ENCODE results near the gene C1orf52.

Gene C1orf52

GRCh38 chr1:85201340-85202091, 57.9 kb downstream of the C1orf52 start:
- peak overlapping the region; percentile 42 for H3K4me3 ChIP-seq (replicated peaks; ENCODE audit: insufficient read depth, low read length)
- TF ChIP-seq POLR2AphosphoS5 (IDR thresholded peaks at IDR 0.05; ENCODE audit: low read depth) (no peak), SPI1 (IDR thresholded peaks at IDR 0.05; ENCODE audit: borderline replicate concordance, low read depth) (no peak), GABPA (IDR thresholded peaks at IDR 0.05; ENCODE audit: low read depth) (no peak)
- TF ChIP-seq, protein P1, sequence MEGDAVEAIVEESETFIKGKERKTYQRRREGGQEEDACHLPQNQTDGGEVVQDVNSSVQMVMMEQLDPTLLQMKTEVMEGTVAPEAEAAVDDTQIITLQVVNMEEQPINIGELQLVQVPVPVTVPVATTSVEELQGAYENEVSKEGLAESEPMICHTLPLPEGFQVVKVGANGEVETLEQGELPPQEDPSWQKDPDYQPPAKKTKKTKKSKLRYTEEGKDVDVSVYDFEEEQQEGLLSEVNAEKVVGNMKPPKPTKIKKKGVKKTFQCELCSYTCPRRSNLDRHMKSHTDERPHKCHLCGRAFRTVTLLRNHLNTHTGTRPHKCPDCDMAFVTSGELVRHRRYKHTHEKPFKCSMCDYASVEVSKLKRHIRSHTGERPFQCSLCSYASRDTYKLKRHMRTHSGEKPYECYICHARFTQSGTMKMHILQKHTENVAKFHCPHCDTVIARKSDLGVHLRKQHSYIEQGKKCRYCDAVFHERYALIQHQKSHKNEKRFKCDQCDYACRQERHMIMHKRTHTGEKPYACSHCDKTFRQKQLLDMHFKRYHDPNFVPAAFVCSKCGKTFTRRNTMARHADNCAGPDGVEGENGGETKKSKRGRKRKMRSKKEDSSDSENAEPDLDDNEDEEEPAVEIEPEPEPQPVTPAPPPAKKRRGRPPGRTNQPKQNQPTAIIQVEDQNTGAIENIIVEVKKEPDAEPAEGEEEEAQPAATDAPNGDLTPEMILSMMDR (IDR thresholded peaks at IDR 0.05; ENCODE audit: insufficient read depth, low read length): no peak
- TF ChIP-seq, protein P2, sequence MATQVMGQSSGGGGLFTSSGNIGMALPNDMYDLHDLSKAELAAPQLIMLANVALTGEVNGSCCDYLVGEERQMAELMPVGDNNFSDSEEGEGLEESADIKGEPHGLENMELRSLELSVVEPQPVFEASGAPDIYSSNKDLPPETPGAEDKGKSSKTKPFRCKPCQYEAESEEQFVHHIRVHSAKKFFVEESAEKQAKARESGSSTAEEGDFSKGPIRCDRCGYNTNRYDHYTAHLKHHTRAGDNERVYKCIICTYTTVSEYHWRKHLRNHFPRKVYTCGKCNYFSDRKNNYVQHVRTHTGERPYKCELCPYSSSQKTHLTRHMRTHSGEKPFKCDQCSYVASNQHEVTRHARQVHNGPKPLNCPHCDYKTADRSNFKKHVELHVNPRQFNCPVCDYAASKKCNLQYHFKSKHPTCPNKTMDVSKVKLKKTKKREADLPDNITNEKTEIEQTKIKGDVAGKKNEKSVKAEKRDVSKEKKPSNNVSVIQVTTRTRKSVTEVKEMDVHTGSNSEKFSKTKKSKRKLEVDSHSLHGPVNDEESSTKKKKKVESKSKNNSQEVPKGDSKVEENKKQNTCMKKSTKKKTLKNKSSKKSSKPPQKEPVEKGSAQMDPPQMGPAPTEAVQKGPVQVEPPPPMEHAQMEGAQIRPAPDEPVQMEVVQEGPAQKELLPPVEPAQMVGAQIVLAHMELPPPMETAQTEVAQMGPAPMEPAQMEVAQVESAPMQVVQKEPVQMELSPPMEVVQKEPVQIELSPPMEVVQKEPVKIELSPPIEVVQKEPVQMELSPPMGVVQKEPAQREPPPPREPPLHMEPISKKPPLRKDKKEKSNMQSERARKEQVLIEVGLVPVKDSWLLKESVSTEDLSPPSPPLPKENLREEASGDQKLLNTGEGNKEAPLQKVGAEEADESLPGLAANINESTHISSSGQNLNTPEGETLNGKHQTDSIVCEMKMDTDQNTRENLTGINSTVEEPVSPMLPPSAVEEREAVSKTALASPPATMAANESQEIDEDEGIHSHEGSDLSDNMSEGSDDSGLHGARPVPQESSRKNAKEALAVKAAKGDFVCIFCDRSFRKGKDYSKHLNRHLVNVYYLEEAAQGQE (IDR thresholded peaks at IDR 0.05; ENCODE audit: insufficient replicate concordance, low read depth): no peak
- H3K27me3 ChIP-seq (ENCODE audit: insufficient read depth, poor library complexity, severe bottlenecking): peaks cover 37% of the 10 kb centered on the region
- no peak overlapping the region for H3K27ac ChIP-seq (replicated peaks)
- peak in 1 of 2 experiments; percentile 4 for DNase-seq (ENCODE audit: low read depth in 1 of 2, low spot score in 1 of 2)

DNA sequence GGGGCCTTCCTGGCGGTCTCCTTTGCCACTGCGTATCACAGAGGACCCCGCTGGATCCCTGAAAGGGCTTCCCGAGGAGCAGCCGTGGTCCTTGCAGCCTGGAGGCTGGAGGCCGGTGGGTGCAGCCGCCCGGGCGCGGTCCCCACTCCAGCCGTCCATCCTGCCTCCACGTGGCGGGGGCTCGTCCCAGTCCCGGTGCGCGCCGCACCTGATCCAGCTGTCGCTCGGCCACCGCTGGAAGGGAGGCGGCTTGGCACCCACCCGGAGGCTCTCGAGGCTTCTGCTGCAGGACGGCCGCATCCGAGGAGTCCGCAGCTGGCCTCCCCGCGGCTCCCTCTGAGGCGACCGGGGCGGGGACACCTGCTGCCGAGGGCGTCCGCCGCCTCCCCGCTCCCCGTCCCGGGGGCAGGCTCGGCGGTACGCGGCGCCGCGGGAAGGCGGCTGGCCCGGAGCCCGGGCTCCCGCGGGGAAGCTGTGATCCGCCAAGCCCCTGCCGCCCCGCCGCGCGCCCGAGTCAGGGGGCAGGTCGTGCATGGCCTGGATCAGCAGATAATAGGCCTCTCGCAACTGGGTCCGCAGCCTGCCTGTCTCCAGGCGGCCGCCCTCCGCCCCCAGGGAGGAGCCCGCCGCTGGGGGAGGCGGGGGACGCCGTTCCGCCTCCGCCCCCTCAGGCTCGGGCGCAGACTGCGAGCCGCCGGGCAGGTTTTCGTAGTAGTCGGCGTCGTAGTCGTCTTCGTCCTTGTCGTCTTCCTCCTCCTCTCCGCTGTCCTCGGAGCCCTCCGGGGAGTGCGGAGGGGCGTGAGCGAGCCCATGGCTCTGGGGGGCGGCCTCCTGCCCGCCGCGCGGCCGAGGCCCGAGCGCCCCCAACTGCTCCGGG, 58.8 kb downstream of the C1orf52 start, which contains the start of gene SYDE2:
SYDE2 (minus strand) TSS at position 554 of the 877 bp plus-strand sequence; CDS start at position 534, 20 bp downstream.
- peak within 1 kb of the TSS; percentile 42 for H3K4me3 ChIP-seq (replicated peaks; ENCODE audit: insufficient read depth, low read length)
- peaks cover 37% of the 10 kb centered on the region for H3K27me3 ChIP-seq (ENCODE audit: insufficient read depth, poor library complexity, severe bottlenecking)
- TF ChIP-seq POLR2AphosphoS5 (IDR thresholded peaks at IDR 0.05; ENCODE audit: low read depth) (no peak), GABPA (IDR thresholded peaks at IDR 0.05; ENCODE audit: low read depth) (no peak), SPI1 (IDR thresholded peaks at IDR 0.05; ENCODE audit: borderline replicate concordance, low read depth) (no peak)
- TF ChIP-seq, protein P1 (IDR thresholded peaks at IDR 0.05; ENCODE audit: insufficient read depth, low read length): no peak
- TF ChIP-seq, protein P2 (IDR thresholded peaks at IDR 0.05; ENCODE audit: insufficient replicate concordance, low read depth): no peak
- peak; percentile 5 to 9 for DNase-seq (ENCODE audit: low read depth in 1 of 2, low spot score in 1 of 2)
- no peak within 1 kb of the TSS for H3K27ac ChIP-seq (replicated peaks)
